HepG2 (cell line): Measurements from ENCODE around the gene SLC27A1. TPM values are rescaled to one million over a fixed set of nuclear protein-coding genes. Genes with fewer than 3 reads are reported as not detected.

Experiments used
- ATAC-seq: fragments of 200-7000 bp; cut with Tn5 transposase; 3 replicates; pipeline ENCODE4 v1.9.1; 2020; ENCODE audit warnings: mild to moderate bottlenecking, moderate library complexity
- BruUV-seq: library from RNA; stranded (reverse); fragments of 400-500 nt; replicated peaks from 2 replicates; lab custom pipeline; 2021; lab: Mats Ljungman, UMichigan
- CTCF ChIA-PET: fragments of 300-600 bp; formaldehyde crosslinking; extraction: SDS; loops from one replicate; lab custom pipeline; 2021; ENCODE audit warnings: low total read pairs, inconsistent platforms, low intra/inter-chr PET ratio; lab: Yijun Ruan, JAX
- POLR2A ChIA-PET: fragments of 350-600 bp; sonication (Branson Sonifier 250); formaldehyde crosslinking; loops from one replicate; lab custom pipeline; 2020; ENCODE audit warnings: antibody characterized with exemption, inconsistent platforms; lab: Yijun Ruan, JAX
- DNase-seq: peaks from one replicate; pipeline ENCODE4 v3.0.0-alpha.2; 2015; ENCODE audit warnings: low spot score
- FAIRE-seq: peaks from 3 replicates; lab custom pipeline; 2011; peaks lifted over from hg19 to GRCh38; lab: Jason Lieb, UNC
- H2AFZ ChIP-seq: one replicate; pipeline ENCODE4 v1.6.1; 2011; ENCODE audit warnings: low read length, inconsistent platforms
- H3K27ac ChIP-seq: fragments of 300-600 bp; 3 replicates; pipeline ENCODE4 v1.8.0; 2011; ENCODE audit warnings: mixed run types, mild to moderate bottlenecking, mixed read lengths, low read length, inconsistent platforms; ENCODE audit not compliant: insufficient read depth; ENCODE audit errors: extremely low read length
- H3K27me3 ChIP-seq, 2 experiments: fragments of 200-600 bp in 1 of 2; 2 replicates in 1 of 2; 3 replicates in 1 of 2; pipeline versions ENCODE4 v1.6.0 to v1.8.0; 2011; ENCODE audit warnings: low read length in 2 of 2, mild to moderate bottlenecking in 2 of 2, moderate library complexity in 2 of 2, inconsistent platforms in 1 of 2; ENCODE audit not compliant: insufficient read depth in 2 of 2, control insufficient read depth in 1 of 2
- H3K36me3 ChIP-seq, 2 experiments: fragments of 200-600 bp in 1 of 2; replicated peaks in 1 of 2; 2 replicates in 1 of 2; 3 replicates in 1 of 2; pipeline versions ENCODE4 v1.5.1 to v1.8.0; 2011; ENCODE audit warnings: low read length in 2 of 2, inconsistent platforms in 1 of 2; ENCODE audit not compliant: insufficient read depth in 2 of 2, control insufficient read depth in 1 of 2
- H3K4me1 ChIP-seq: 2 replicates; pipeline ENCODE4 v1.5.1; 2012; ENCODE audit warnings: low read length, inconsistent platforms; ENCODE audit not compliant: insufficient read depth
- H3K4me2 ChIP-seq: 2 replicates; pipeline ENCODE4 v1.6.0; 2011; ENCODE audit warnings: low read depth, low read length, inconsistent platforms
- H3K4me3 ChIP-seq, 3 experiments: fragments of 200-600 bp in 1 of 3; sonication (generic), shearing (Covaris generic) in 1 of 3; replicated peaks in 1 of 3; 2 replicates each; pipeline ENCODE4 v1.5.1; 2011 to 2016; ENCODE audit warnings: low read length in 3 of 3, inconsistent platforms in 2 of 3, low read depth in 2 of 3, mild to moderate bottlenecking in 2 of 3, control low read depth in 1 of 3, mixed read lengths in 1 of 3; ENCODE audit not compliant: insufficient read depth in 1 of 3
- H3K79me2 ChIP-seq: one replicate; pipeline ENCODE4 v1.6.1; 2011; ENCODE audit warnings: low read length, inconsistent platforms; ENCODE audit not compliant: insufficient read depth
- H3K9ac ChIP-seq: 2 replicates; pipeline ENCODE4 v1.6.0; 2011; ENCODE audit warnings: mild to moderate bottlenecking, low read depth, low read length, inconsistent platforms; ENCODE audit not compliant: insufficient read depth
- H3K9me3 ChIP-seq: 2 replicates; pipeline ENCODE4 v1.5.1; 2012; ENCODE audit warnings: mild to moderate bottlenecking, low read length
- H4K20me1 ChIP-seq: 2 replicates; pipeline ENCODE4 v1.6.0; 2011; ENCODE audit warnings: inconsistent platforms, mild to moderate bottlenecking, low read length, moderate library complexity; ENCODE audit not compliant: insufficient read depth
- GATA4 ChIP-seq: sonication (generic); IDR thresholded peaks from 2 replicates; pipeline ENCODE4 v1.6.1; 2016; ENCODE audit warnings: antibody characterized with exemption, low read depth, borderline replicate concordance
- JDP2 ChIP-seq: sonication (generic); formaldehyde crosslinking; IDR thresholded peaks from 2 replicates; pipeline ENCODE4 v1.8.1; 2022; ENCODE audit warnings: missing genetic modification reagents, borderline replicate concordance
- NR3C1 ChIP-seq: sonication (generic); formaldehyde crosslinking; IDR thresholded peaks from 2 replicates; pipeline ENCODE4 v1.4.0; 2020; ENCODE audit warnings: missing genetic modification reagents
- REL ChIP-seq: sonication (generic); formaldehyde crosslinking; conservative IDR thresholded peaks from 2 replicates; pipeline ENCODE4 v1.8.0; 2022; ENCODE audit warnings: mild to moderate bottlenecking, missing genetic modification reagents, moderate library complexity
- XBP1 ChIP-seq: sonication (generic); formaldehyde crosslinking; IDR thresholded peaks from 2 replicates; pipeline ENCODE4 v1.5.0; 2020; ENCODE audit warnings: missing genetic modification reagents
- ZNF138 ChIP-seq: sonication (generic); formaldehyde crosslinking; IDR thresholded peaks from 2 replicates; pipeline ENCODE4 v1.5.0; 2020; ENCODE audit warnings: mild to moderate bottlenecking, low read depth, missing genetic modification reagents
- ZNF350 ChIP-seq: sonication (generic); formaldehyde crosslinking; IDR thresholded peaks from 2 replicates; pipeline ENCODE4 v1.4.0; 2020; ENCODE audit warnings: mild to moderate bottlenecking, low read depth, missing genetic modification reagents, borderline replicate concordance
- ZNF607 ChIP-seq: sonication (generic); formaldehyde crosslinking; IDR thresholded peaks from 2 replicates; pipeline ENCODE4 v1.5.1; 2020; ENCODE audit warnings: missing genetic modification reagents, mild to moderate bottlenecking, borderline replicate concordance
- ZNF615 ChIP-seq: sonication (generic); formaldehyde crosslinking; IDR thresholded peaks from 2 replicates; pipeline ENCODE4 v1.5.0; 2020; ENCODE audit warnings: mild to moderate bottlenecking, missing genetic modification reagents, borderline replicate concordance
- WGBS: methylation state at CpG from one replicate; pipeline ENCODE4 v1.1.6; 2017; ENCODE audit warnings: low lambda C conversion rate; 5-methylcytosine and 5-hydroxymethylcytosine counted together
- in situ Hi-C: cut with HindIII; loops from 2 replicates; pipeline ENCODE4 v1.10.0; 2017; ENCODE audit warnings: low pct_unique_long_range_greater_than_20kb; ENCODE audit not compliant: extremely low pct_ligation_motif_present
- intact Hi-C: fragments of 100-400 bp; cut with micrococcal nuclease; formaldehyde crosslinking; loops from one replicate; pipeline ENCODE4 v1.10.0; 2022; ENCODE audit not compliant: unreplicated experiment
- polyA plus RNA-seq, 8 experiments: library from polyadenylated mRNA; depleted of rRNA in 3 of 8; stranded (reverse) in 7 of 8; unstranded in 1 of 8; fragments of >200 nt; fragmentation: Illumina TruSeq in 4 of 8; extraction: Trizol in 4 of 8; gene quantifications; 2 replicates each; pipeline versions ENCODE4 v1.2.1 to v1.2.3, GENCODE V29; 2011 to 2016; ENCODE audit warnings: low read depth in 4 of 8, missing spikeins in 1 of 8, mixed read lengths in 1 of 8; ENCODE audit not compliant: insufficient read depth in 1 of 8
- total RNA-seq, 5 experiments: library from RNA; depleted of rRNA; stranded (reverse); fragments of >200 nt; fragmentation: Illumina TruSeq; extraction: Trizol; gene quantifications; 2 replicates each; pipeline ENCODE4 v1.2.3, GENCODE V29; 2016; ENCODE audit warnings: low read depth in 1 of 5
- TF ChIP-seq, protein P1 (sequence below): sonication (generic); formaldehyde crosslinking; IDR thresholded peaks from 2 replicates; pipeline ENCODE4 v1.4.0; 2020; ENCODE audit warnings: missing genetic modification reagents

SLC27A1 gene
- total and polyA plus RNA-seq, 2 of the 13 experiments (the other 11 are each of a cell fraction or from before 2014, with no cell fraction given), result 4.1 to 8.8 TPM

DNA sequence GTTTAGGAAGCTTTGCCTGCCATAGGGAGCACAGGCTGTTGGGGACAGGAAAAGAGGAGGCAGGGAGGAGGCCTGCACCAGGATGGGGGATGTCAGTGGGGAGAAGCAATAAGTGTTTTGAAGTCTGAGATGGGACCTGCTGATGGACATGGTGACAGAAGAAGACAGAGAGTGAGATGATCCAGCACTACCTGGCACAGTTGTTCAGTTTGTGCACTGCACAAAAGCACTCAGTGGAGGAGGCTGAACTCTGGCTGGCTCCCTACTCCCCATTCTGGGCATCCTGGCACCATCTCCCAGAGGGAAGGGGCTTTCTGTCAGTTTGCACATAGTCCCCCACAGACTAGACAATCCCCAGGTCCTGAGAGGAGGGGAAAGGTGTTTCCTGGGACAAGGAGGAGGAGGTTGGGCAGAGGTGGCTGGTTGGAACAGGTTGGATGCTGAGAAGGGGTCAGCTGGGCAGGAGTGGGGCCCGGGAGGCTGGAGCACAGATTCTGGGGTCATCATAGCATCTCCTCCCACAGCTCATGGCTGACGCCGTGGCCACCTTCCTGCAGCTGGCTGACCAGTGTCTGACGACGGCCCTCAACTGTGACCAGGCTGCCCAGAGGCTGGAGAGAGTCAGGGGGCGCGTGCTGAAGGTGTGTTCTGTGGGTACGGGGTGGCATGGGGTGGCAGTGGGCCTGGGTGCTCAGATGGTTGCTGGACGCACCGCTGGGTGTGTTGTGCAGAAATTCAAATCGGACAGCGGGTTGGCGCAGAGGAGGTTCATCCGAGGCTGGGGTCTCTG lies 72.7 kb downstream of the SLC27A1 start:
- FAIRE-seq (no peak), DNase-seq (no peak), ATAC-seq (no peak)
- CTCF ChIA-PET, result no interaction called here
- in situ Hi-C loops, result no loop called here
- Histone ChIP-seq H3K79me2 (no peaks in the 10 kb centered on the region), H3K9ac (no peak overlapping the region), H3K27ac (no peak overlapping the region), H2AFZ (no peak overlapping the region), H3K36me3 (no peaks in the 10 kb centered on the region), H4K20me1 (no peaks in the 10 kb centered on the region), H3K4me3 (no peak overlapping the region), H3K4me1 (peaks cover 34% of the 10 kb centered on the region), H3K9me3 (no peaks in the 10 kb centered on the region), H3K4me2 (no peak overlapping the region), H3K27me3 (peaks cover 0 to 10% of the 10 kb centered on the region in 2 experiments; a peak in 2 of 5 replicates)
- no TSS peak for BruUV-seq
- POLR2A ChIA-PET, result no interaction called here
- WGBS, result 50% methylated on average over 14 of the region's 14 CpGs
- no peak for TF ChIP-seq NR3C1
- TF ChIP-seq ZNF138 (CRISPR knock-in tag), result no peak
- TF ChIP-seq, protein P1, sequence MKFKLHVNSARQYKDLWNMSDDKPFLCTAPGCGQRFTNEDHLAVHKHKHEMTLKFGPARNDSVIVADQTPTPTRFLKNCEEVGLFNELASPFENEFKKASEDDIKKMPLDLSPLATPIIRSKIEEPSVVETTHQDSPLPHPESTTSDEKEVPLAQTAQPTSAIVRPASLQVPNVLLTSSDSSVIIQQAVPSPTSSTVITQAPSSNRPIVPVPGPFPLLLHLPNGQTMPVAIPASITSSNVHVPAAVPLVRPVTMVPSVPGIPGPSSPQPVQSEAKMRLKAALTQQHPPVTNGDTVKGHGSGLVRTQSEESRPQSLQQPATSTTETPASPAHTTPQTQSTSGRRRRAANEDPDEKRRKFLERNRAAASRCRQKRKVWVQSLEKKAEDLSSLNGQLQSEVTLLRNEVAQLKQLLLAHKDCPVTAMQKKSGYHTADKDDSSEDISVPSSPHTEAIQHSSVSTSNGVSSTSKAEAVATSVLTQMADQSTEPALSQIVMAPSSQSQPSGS, result no peak
- TF ChIP-seq ZNF350 (CRISPR knock-in tag), result no peak
- TF ChIP-seq REL (CRISPR knock-in tag), result no peak
- TF ChIP-seq XBP1, result no peak
- TF ChIP-seq GATA4, result no peak
- TF ChIP-seq ZNF615 (CRISPR knock-in tag), result no peak
- TF ChIP-seq ZNF607, result no peak
- no peak for TF ChIP-seq JDP2 (CRISPR knock-in tag)
- intact Hi-C loops, result no loop called here
